ENCODE measurements around the gene SPOP.

Gene SPOP

DNA sequence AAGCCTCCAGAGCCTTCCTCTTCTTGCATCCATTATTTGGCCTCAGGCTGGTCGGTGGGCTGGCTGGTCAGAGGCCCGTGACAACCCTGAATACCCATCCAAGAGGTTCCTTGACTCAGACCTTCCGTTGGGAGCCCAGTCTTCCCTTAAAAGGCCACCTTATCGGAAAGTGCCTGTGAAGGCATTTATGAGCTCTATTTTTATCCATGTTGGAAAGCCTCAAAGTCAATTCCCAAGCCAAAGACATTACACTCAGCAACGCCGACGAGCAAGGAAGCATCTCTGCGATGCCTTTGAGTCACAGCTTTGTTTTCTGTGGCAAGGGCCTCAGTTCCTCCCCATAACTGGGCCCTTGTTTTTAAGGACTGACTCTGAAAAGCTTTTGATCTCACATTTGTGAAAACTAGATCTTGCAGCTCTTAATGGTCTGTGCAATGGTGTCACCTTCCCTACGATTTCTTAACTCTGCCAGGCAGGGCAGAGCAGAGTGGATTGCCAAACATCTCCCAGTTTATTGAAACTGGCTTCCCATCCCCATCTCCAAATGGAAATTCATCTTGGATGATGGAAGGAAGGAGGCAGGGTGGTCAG, 13.3 kb upstream of the SPOP start:
- no peak for ATAC-seq (ENCODE audit: low read depth)
- H3K4me1 ChIP-seq (ENCODE audit: insufficient read depth, poor library complexity, severe bottlenecking) = peaks cover 6% of the 10 kb centered on the region
- no peak for TF ChIP-seq CTCF (IDR thresholded peaks at IDR 0.05; ENCODE audit: poor library complexity, severe bottlenecking)
- no peaks in the 10 kb centered on the region for H3K27me3 ChIP-seq (ENCODE audit: insufficient read depth, poor library complexity, severe bottlenecking)
- no peaks in the 10 kb centered on the region for H3K36me3 ChIP-seq (ENCODE audit: low read depth)
- no peak overlapping the region for H3K4me3 ChIP-seq (ENCODE audit: severe bottlenecking)
- no peak overlapping the region for H3K27ac ChIP-seq (ENCODE audit: poor library complexity, severe bottlenecking)
- no peaks in the 10 kb centered on the region for H3K9me3 ChIP-seq (ENCODE audit: severe bottlenecking)
- no peak for DNase-seq (ENCODE audit: low spot score)

- Histone ChIP-seq H3K9me3 (ENCODE audit: severe bottlenecking) (no peaks in the 10 kb centered on the region), H3K36me3 (ENCODE audit: low read depth) (no peaks in the 10 kb centered on the region), H3K27me3 (ENCODE audit: insufficient read depth, poor library complexity, severe bottlenecking) (no peaks in the 10 kb centered on the region), H3K27ac (ENCODE audit: poor library complexity, severe bottlenecking) (no peak overlapping the region), H3K4me1 (ENCODE audit: insufficient read depth, poor library complexity, severe bottlenecking) (peaks cover 6% of the 10 kb centered on the region), H3K4me3 (ENCODE audit: severe bottlenecking) (no peak overlapping the region)
- DNase-seq (ENCODE audit: low spot score) = no peak
- ATAC-seq (ENCODE audit: low read depth) = no peak
- no peak for TF ChIP-seq CTCF (IDR thresholded peaks at IDR 0.05; ENCODE audit: poor library complexity, severe bottlenecking)
Observed at GRCh38 chr17:49690256-49690655, 12.4 kb upstream of the SPOP start.

- Histone ChIP-seq H3K27me3 (ENCODE audit: insufficient read depth, poor library complexity, severe bottlenecking) (no peaks in the 10 kb centered on the region), H3K36me3 (ENCODE audit: low read depth) (no peaks in the 10 kb centered on the region), H3K27ac (ENCODE audit: poor library complexity, severe bottlenecking) (no peak overlapping the region), H3K9me3 (ENCODE audit: severe bottlenecking) (no peaks in the 10 kb centered on the region), H3K4me1 (ENCODE audit: insufficient read depth, poor library complexity, severe bottlenecking) (peaks cover 6% of the 10 kb centered on the region), H3K4me3 (ENCODE audit: severe bottlenecking) (no peak overlapping the region)
- DNase-seq (ENCODE audit: low spot score) (no peak), ATAC-seq (ENCODE audit: low read depth) (no peak)
- TF ChIP-seq CTCF (IDR thresholded peaks at IDR 0.05; ENCODE audit: poor library complexity, severe bottlenecking) = no peak
Observed at GRCh38 chr17:49688848-49689247, 11.0 kb upstream of the SPOP start.

DNA sequence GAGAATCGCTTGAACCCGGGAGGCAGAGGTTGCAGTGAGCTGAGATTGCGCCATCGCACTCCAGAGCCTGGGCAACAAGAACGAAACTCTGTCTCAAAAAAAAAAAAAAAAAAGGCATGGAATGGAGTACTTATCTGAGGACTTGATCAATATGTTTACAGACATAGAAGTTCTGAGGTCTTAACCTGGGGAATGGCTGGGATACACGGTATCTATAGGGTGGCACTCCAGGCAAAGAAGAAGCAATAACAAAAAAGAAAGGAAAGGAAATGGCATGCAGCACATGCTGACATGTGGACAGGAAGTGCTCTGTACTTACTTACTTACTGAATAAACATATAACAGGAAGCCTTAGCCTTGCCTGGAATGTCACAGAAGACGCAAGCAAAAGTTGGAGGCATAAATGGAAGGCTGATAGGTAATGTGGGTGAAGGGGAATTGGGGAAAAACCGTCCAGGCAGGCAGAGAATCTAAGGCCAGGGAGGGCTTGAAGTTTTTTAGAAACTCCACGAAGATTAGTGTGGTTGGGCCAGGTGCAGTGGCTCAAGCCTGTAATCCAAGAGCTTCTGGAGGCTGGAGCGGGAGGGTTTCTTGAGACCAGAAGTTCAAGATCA, 10.1 kb upstream of the SPOP start:
- ATAC-seq (ENCODE audit: low read depth) = peak; percentile 45; the same call in 1 of the 3 replicates
- no peak overlapping the region for H3K4me3 ChIP-seq (ENCODE audit: severe bottlenecking)

More for the DNA sequence above, 10.1 kb upstream of the SPOP start:
- Histone ChIP-seq H3K27me3 (ENCODE audit: insufficient read depth, poor library complexity, severe bottlenecking) (no peaks in the 10 kb centered on the region), H3K4me1 (ENCODE audit: insufficient read depth, poor library complexity, severe bottlenecking) (peaks cover 6% of the 10 kb centered on the region), H3K27ac (ENCODE audit: poor library complexity, severe bottlenecking) (peak overlapping the region; percentile 11), H3K9me3 (ENCODE audit: severe bottlenecking) (no peaks in the 10 kb centered on the region), H3K36me3 (ENCODE audit: low read depth) (no peaks in the 10 kb centered on the region)
- TF ChIP-seq CTCF (IDR thresholded peaks at IDR 0.05; ENCODE audit: poor library complexity, severe bottlenecking) = no peak
- DNase-seq (ENCODE audit: low spot score) = no peak

Data from RWPE2 (cell line).